Activated naive CD8-positive, alpha-beta T cell treated with anti-CD3 and anti-CD28 coated beads, Interleukin-2, amount 50 U/mL, for 16 hours (primary cell): ENCODE results near the gene APOB.

Experiments used
- DNase-seq: peaks from one replicate; pipeline ENCODE4 v3.0.0-alpha.2; 2020; ENCODE audit warnings: low read depth, low spot score

The APOB gene

GRCh38 chr2:21046506-21046905 lies 2.6 kb upstream of the APOB start:
- DNase-seq: no peak

- no peak for DNase-seq
Observed at GRCh38 chr2:21044694-21045371, 960 bp upstream of the APOB start.

GRCh38 chr2:21042958-21043743 lies 722 bp downstream of the APOB start:
- peak; percentile 16 for DNase-seq

GRCh38 chr2:21042708-21042957 lies 1.2 kb downstream of the APOB start:
- no peak for DNase-seq

- DNase-seq: no peak
Observed at GRCh38 chr2:21041943-21042707, 1.7 kb downstream of the APOB start.

- no peak for DNase-seq
Observed at GRCh38 chr2:21041462-21041861, 2.4 kb downstream of the APOB start.

- no peak for DNase-seq
Observed at GRCh38 chr2:21040468-21041377, 3.1 kb downstream of the APOB start.

- no peak for DNase-seq
Observed at GRCh38 chr2:21039979-21040467, 3.9 kb downstream of the APOB start.

- no peak for DNase-seq
Observed at GRCh38 chr2:21039080-21039556, 4.8 kb downstream of the APOB start.

GRCh38 chr2:21038403-21039073 lies 5.3 kb downstream of the APOB start:
- no peak for DNase-seq

GRCh38 chr2:21037671-21038108 lies 6.2 kb downstream of the APOB start:
- DNase-seq: no peak

- DNase-seq: no peak
Observed at GRCh38 chr2:21036708-21037670, 6.9 kb downstream of the APOB start.

- no peak for DNase-seq
Observed at GRCh38 chr2:21035974-21036707, 7.7 kb downstream of the APOB start.

- DNase-seq: no peak
Observed at GRCh38 chr2:21035282-21035973, 8.4 kb downstream of the APOB start.

GRCh38 chr2:21034972-21035279 lies 8.9 kb downstream of the APOB start:
- no peak for DNase-seq

- no peak for DNase-seq
Observed at GRCh38 chr2:21034156-21034971, 9.5 kb downstream of the APOB start.
